Adrenal gland (tissue), 12 donors: ENCODE measurements around the gene ERCC2. TPM values are rescaled to one million over a fixed set of nuclear protein-coding genes. Genes with fewer than 3 reads are reported as not detected.

Source experiments
- DNase-seq, 7 donors: peaks; one replicate each; pipeline ENCODE4 v3.0.0-alpha.2; 2019 to 2020
- H3K27ac ChIP-seq, 5 donors: fragments of 200-600 bp; sonication (generic) in 4 of 5; 1 replicate in 3 of 5; 2 replicates in 2 of 5; pipeline versions ENCODE4 v1.5.1 to v1.8.0; 2016 to 2020; ENCODE audit warnings: mild to moderate bottlenecking in 1 of 5
- H3K27me3 ChIP-seq: fragments of 200-600 bp; 2 replicates; pipeline ENCODE4 v1.8.0; 2021
- H3K36me3 ChIP-seq, 2 donors: fragments of 200-600 bp; replicated peaks in 1 of 2; 1 replicate in 1 of 2; 2 replicates in 1 of 2; pipeline versions ENCODE4 v1.5.1 to v1.8.0; 2018 to 2022
- H3K4me1 ChIP-seq, 2 donors: fragments of 200-600 bp; replicated peaks in 1 of 2; 1 replicate in 1 of 2; 2 replicates in 1 of 2; pipeline versions ENCODE4 v1.5.1 to v1.8.0; 2018 to 2021
- H3K4me3 ChIP-seq, 4 donors: fragments of 200-600 bp; sonication (generic) in 3 of 4; one replicate each; pipeline ENCODE4 v1.5.1; 2016 to 2018
- H3K9me3 ChIP-seq, 3 donors: fragments of 200-600 bp; sonication (generic) in 1 of 3; replicated peaks in 1 of 3; 1 replicate in 2 of 3; 2 replicates in 1 of 3; pipeline versions ENCODE4 v1.5.1 to v1.8.0; 2016 to 2021
- CTCF ChIP-seq, 6 experiments: fragments of 450-650 bp in 4 of 6; fragments of 200-600 bp in 2 of 6; sonication (generic) in 1 of 6; IDR thresholded peaks; 1 replicate in 5 of 6; 2 replicates in 1 of 6; pipeline versions ENCODE4 v1.5.1 to v1.8.0; 2016 to 2021; ENCODE audit warnings: antibody characterized with exemption in 6 of 6, mild to moderate bottlenecking in 2 of 6, moderate library complexity in 1 of 6
- POLR2A ChIP-seq, 2 donors: fragments of 450-650 bp; IDR thresholded peaks; one replicate each; pipeline ENCODE4 v1.6.1; 2017; ENCODE audit warnings: antibody characterized with exemption in 2 of 2, mild to moderate bottlenecking in 2 of 2, moderate library complexity in 1 of 2
- WGBS, 4 donors: extraction: QIAGEN DNeasy Blood & Tissue Kit in 2 of 4; methylation state at CpG; one replicate each; pipeline versions ENCODE4 v1.1.5 to v1.1.7; 2013 to 2017; 5-methylcytosine and 5-hydroxymethylcytosine counted together
- intact Hi-C, 2 donors: fragments of 100-400 bp; cut with DNase I; formaldehyde crosslinking; loops; one replicate each; pipeline versions ENCODE4 v1.14.1 to v1.15.0; 2022 to 2023
- polyA plus RNA-seq, 3 donors: library from polyadenylated mRNA; stranded (reverse); fragments of 200-250 nt in 2 of 3; fragments of 350-450 nt in 1 of 3; fragmentation: Illumina TruSeq in 1 of 3; extraction: RNeasy Lipid Tissue Mini Kit (QIAGEN cat#74804) in 1 of 3; gene quantifications; one replicate each; pipeline ENCODE4 v1.2.3, GENCODE V29; 2013 to 2014
- total RNA-seq, 9 donors: library from RNA; depleted of rRNA in 4 of 9; stranded (reverse); fragments of >200 nt in 4 of 9; fragments of 120-200 nt in 1 of 9; fragmentation: NEBNext Ultra II Directional in 1 of 9; extraction: Animal tissue kit (Norgen Biotek cat#: 25700) in 1 of 9; gene quantifications; one replicate each; pipeline versions ENCODE4 v1.1.0 to v1.2.4, GENCODE V29; 2013 to 2023
- donor health status: healthy with polysubstance abuse.
- donor health status: Bipolar disorder and iron deficiency.
- donor health status: DM: yes; HTN: yes; CAD: no.
- donor health status: DM: no; HTN: no; CAD: no.
- donor health status: DM: no; HTN: no; CAD: no.
- donor health status: DM: yes; HTN: yes; CAD: no.

The ERCC2 gene
- total and polyA plus RNA-seq, 12 donors, result 10.1 to 53.3 (median 26.9) TPM

- peaks cover 0 to 7% of the 10 kb centered on the region in 2 donors for H3K4me1 ChIP-seq
- peaks cover 12% of the 10 kb centered on the region for H3K27me3 ChIP-seq
- 7 to 14% (median 7%) methylated on average over 20 to 75 of the region's 75 CpGs; no CpG with 5 or more reads in 1 of the 4 donors for WGBS, 4 donors
Observed at GRCh38 chr19:45385392-45386221, 15.2 kb upstream of the ERCC2 start.

GRCh38 chr19:45382426-45382825, 12.1 kb upstream of the ERCC2 start:
- 84 to 91% (median 87%) methylated on average over 25 to 29 of the region's 29 CpGs for WGBS, 4 donors
- no peak for TF ChIP-seq POLR2A (IDR thresholded peaks at IDR 0.05)
- no peak for TF ChIP-seq CTCF (IDR thresholded peaks at IDR 0.05)

More at GRCh38 chr19:45385392-45386221, 15.2 kb upstream of the ERCC2 start:
- DNase-seq, result peak in 1 of 7 donors; percentile 28
- no peak for TF ChIP-seq POLR2A (IDR thresholded peaks at IDR 0.05)
- TF ChIP-seq CTCF (IDR thresholded peaks at IDR 0.05), result no peak
- Histone ChIP-seq H3K4me3 (no peak overlapping the region), H3K9me3 (no peaks in the 10 kb centered on the region), H3K36me3 (no peaks in the 10 kb centered on the region), H3K27ac (no peak overlapping the region)
- intact Hi-C loops, result no loop called here

GRCh38 chr19:45380107-45380506, 9.7 kb upstream of the ERCC2 start:
- Histone ChIP-seq H3K4me1 (peaks cover 0 to 5% of the 10 kb centered on the region in 2 donors), H3K27ac (no peak overlapping the region), H3K27me3 (no peaks in the 10 kb centered on the region), H3K9me3 (no peaks in the 10 kb centered on the region), H3K36me3 (no peaks in the 10 kb centered on the region), H3K4me3 (no peak overlapping the region)
- no peak for TF ChIP-seq CTCF (IDR thresholded peaks at IDR 0.05)
- TF ChIP-seq POLR2A (IDR thresholded peaks at IDR 0.05), result no peak
- DNase-seq, result no peak
- intact Hi-C loops, result no loop called here
- WGBS, 4 donors, result 71 to 100% (median 86%) methylated on average over 1 of the region's 1 CpG

More at GRCh38 chr19:45382426-45382825, 12.1 kb upstream of the ERCC2 start:
- Histone ChIP-seq H3K4me1 (peaks cover 0 to 7% of the 10 kb centered on the region in 2 donors), H3K27ac (no peak overlapping the region), H3K36me3 (no peaks in the 10 kb centered on the region), H3K27me3 (peaks cover 12% of the 10 kb centered on the region), H3K9me3 (no peaks in the 10 kb centered on the region), H3K4me3 (no peak overlapping the region)
- no peak for DNase-seq
- intact Hi-C loops, result no loop called here

- WGBS, 4 donors, result 29 to 32% (median 31%) methylated on average over 13 of the region's 13 CpGs
- H3K4me1 ChIP-seq, result peaks cover 0 to 5% of the 10 kb centered on the region in 2 donors
- no peaks in the 10 kb centered on the region for H3K36me3 ChIP-seq
- peak; percentile 68 to 96 (median 93) for DNase-seq
- H3K9me3 ChIP-seq, result no peaks in the 10 kb centered on the region
- TF ChIP-seq CTCF (IDR thresholded peaks at IDR 0.05), result no peak
- peak in 1 of 2 donors; percentile 49 for TF ChIP-seq POLR2A (IDR thresholded peaks at IDR 0.05)
- H3K4me3 ChIP-seq, result no peak overlapping the region
- intact Hi-C loops, result no loop called here
- H3K27ac ChIP-seq, result peak overlapping the region; percentile 81 to 90 (median 86)
- H3K27me3 ChIP-seq, result no peaks in the 10 kb centered on the region
Observed at GRCh38 chr19:45376045-45376724, 5.8 kb upstream of the ERCC2 start.
